Sigmoid colon (tissue), 4 donors: ENCODE measurements around the gene CAPN10.

Source experiments
- CTCF ChIP-seq, 4 experiments: fragments of 450-650 bp in 3 of 4; fragments of 200-600 bp in 1 of 4; IDR thresholded peaks; one replicate each; pipeline ENCODE4 v1.5.1; 2016 to 2019; ENCODE audit warnings: antibody characterized with exemption in 4 of 4, mild to moderate bottlenecking in 3 of 4, moderate library complexity in 2 of 4
- EP300 ChIP-seq, 4 donors: sonication (generic); formaldehyde crosslinking; IDR thresholded peaks; one replicate each; pipeline ENCODE4 v1.6.1; 2017; ENCODE audit warnings: antibody characterized with exemption in 4 of 4

- TF ChIP-seq CTCF (IDR thresholded peaks at IDR 0.05) = no peak
- no peak for TF ChIP-seq EP300 (IDR thresholded peaks at IDR 0.05)
These were observed 56.7 kb downstream of the CAPN10 start for GRCh38 chr2:240643093-240643810.
